Muscle layer of colon (tissue), 2 donors: ENCODE results near the gene GRID1.

Experiments
- H3K27ac ChIP-seq: one replicate; pipeline ENCODE4 v1.7.0; 2013; ENCODE audit warnings: low read depth, mild to moderate bottlenecking, low read length, moderate library complexity
- H3K27me3 ChIP-seq, 2 donors: one replicate each; pipeline ENCODE4 v1.7.0; 2013; ENCODE audit warnings: low read length in 2 of 2, mild to moderate bottlenecking in 2 of 2; ENCODE audit not compliant: insufficient read depth in 2 of 2, control insufficient read depth in 1 of 2
- H3K36me3 ChIP-seq: one replicate; pipeline ENCODE4 v1.7.0; 2013; ENCODE audit warnings: mild to moderate bottlenecking, low read length; ENCODE audit not compliant: insufficient read depth
- H3K4me1 ChIP-seq: one replicate; pipeline ENCODE4 v1.7.0; 2013; ENCODE audit warnings: mild to moderate bottlenecking, low read length; ENCODE audit not compliant: insufficient read depth
- H3K4me3 ChIP-seq, 2 donors: one replicate each; pipeline ENCODE4 v1.7.0; 2013; ENCODE audit warnings: low read length in 2 of 2, low read depth in 1 of 2, mild to moderate bottlenecking in 1 of 2, moderate library complexity in 1 of 2
- H3K9ac ChIP-seq: one replicate; pipeline ENCODE4 v1.7.0; 2013; ENCODE audit warnings: low read length
- H3K9me3 ChIP-seq: one replicate; pipeline ENCODE4 v1.7.0; 2013; ENCODE audit warnings: mild to moderate bottlenecking, low read length
- donor health status: abdominal sarcoma.
- donor health status: Adenocarcinoma of cecum.

Gene GRID1

DNA sequence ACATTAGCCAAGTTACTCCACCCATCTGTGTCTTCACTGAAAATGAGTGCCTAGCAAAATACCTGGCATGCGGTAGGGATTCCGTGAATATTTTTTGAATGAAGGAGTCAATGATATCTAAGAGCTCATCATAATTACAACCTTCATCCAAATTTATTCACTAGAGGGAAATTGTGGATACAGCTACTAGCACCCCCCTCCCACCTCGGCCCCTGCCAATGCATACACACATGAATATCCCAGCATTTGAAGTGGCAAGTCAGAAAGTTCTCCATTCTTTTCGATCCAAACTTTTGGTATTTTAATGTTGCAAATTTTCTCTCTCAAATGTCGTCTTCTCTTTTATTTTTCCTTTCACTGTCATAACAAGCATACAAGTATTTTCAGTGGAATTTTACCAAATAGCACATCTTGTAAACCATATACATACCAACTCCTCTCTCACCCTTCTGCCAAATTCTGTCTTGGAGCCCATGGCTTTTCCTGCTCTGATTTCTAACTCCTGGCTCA, 164.3 kb downstream of the GRID1 start:
- Histone ChIP-seq H3K27ac (no peak overlapping the region), H3K9me3 (no peaks in the 10 kb centered on the region), H3K36me3 (no peaks in the 10 kb centered on the region), H3K27me3 (no peaks in the 10 kb centered on the region), H3K4me1 (no peaks in the 10 kb centered on the region), H3K4me3 (no peak overlapping the region), H3K9ac (no peak overlapping the region)

DNA sequence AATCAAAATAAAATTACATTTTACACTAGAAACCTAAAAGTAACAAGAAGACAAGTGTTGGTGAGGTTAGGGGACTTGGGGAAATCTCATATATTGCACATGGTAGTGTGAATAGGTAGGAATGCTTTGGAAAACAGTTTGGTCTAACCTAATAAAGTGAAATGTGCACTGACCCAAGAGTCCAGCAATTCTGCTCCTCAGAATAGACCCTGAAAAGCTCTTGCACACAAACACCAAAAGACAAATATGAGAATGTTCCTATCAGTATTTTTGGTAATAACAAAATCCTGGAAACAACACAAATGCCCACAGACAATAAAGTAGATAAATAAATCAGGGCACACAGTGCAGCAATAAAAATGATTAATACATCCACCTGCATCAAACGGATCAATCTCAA, 165.7 kb downstream of the GRID1 start:
- H3K4me1 ChIP-seq = no peaks in the 10 kb centered on the region
- no peak overlapping the region for H3K4me3 ChIP-seq
- no peaks in the 10 kb centered on the region for H3K27me3 ChIP-seq
- no peaks in the 10 kb centered on the region for H3K36me3 ChIP-seq
- no peaks in the 10 kb centered on the region for H3K9me3 ChIP-seq
- no peak overlapping the region for H3K9ac ChIP-seq
- H3K27ac ChIP-seq = no peak overlapping the region

DNA sequence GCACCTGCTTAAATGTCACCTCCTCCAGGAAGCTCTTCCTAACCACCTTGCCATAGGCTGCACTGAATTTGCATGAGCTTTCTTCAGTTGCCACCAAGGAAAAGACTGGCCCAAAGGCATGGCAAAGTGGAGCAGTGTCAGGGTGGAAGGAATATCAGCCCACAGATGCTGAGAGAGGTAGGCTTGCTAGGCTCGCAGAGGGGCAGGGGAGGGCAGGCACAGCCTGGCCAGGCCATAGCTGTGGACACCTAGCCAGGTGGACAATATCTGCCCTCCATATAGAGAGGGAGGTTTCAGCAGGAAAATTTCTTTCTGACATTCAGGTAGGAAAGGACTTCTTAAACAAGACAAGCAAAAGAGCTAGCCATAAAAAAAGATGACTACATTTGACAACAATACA, 166.3 kb downstream of the GRID1 start:
- no peak overlapping the region for H3K9ac ChIP-seq
- H3K27ac ChIP-seq = no peak overlapping the region
- H3K9me3 ChIP-seq = no peaks in the 10 kb centered on the region
- no peaks in the 10 kb centered on the region for H3K27me3 ChIP-seq
- H3K36me3 ChIP-seq = no peaks in the 10 kb centered on the region
- no peaks in the 10 kb centered on the region for H3K4me1 ChIP-seq
- H3K4me3 ChIP-seq = no peak overlapping the region

- H3K36me3 ChIP-seq = no peaks in the 10 kb centered on the region
- H3K4me3 ChIP-seq = no peak overlapping the region
- H3K27me3 ChIP-seq = no peaks in the 10 kb centered on the region
- H3K9me3 ChIP-seq = no peaks in the 10 kb centered on the region
- no peak overlapping the region for H3K27ac ChIP-seq
- no peaks in the 10 kb centered on the region for H3K4me1 ChIP-seq
- no peak overlapping the region for H3K9ac ChIP-seq
Observed at GRCh38 chr10:86199041-86199440, 167.6 kb downstream of the GRID1 start.

DNA sequence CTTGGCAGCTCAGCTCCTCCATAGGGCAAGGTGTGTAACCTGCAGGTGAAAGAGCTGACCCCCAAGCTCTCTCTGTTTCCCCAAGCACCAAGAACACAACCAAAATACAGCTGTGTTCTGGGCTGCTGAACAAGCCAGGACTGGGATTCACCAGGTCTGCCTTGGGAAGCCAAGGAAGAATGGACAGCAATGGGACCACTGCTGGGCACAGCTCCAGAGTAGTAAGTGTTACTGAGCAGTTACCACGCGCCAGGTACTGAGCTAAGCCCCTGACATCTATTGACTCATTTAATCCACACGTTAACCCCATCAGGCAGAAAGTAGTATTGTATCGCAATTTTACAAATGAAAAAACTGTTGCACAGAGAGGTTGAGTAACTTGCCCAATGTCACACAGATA, 168.3 kb downstream of the GRID1 start:
- no peaks in the 10 kb centered on the region for H3K9me3 ChIP-seq
- H3K27me3 ChIP-seq = no peaks in the 10 kb centered on the region
- no peak overlapping the region for H3K27ac ChIP-seq
- no peak overlapping the region for H3K4me3 ChIP-seq
- H3K9ac ChIP-seq = no peak overlapping the region
- H3K4me1 ChIP-seq = no peaks in the 10 kb centered on the region
- H3K36me3 ChIP-seq = no peaks in the 10 kb centered on the region

GRCh38 chr10:86197166-86197790, 169.3 kb downstream of the GRID1 start:
- Histone ChIP-seq H3K9me3 (no peaks in the 10 kb centered on the region), H3K4me3 (no peak overlapping the region), H3K27me3 (no peaks in the 10 kb centered on the region), H3K27ac (no peak overlapping the region), H3K4me1 (no peaks in the 10 kb centered on the region), H3K9ac (no peak overlapping the region), H3K36me3 (no peaks in the 10 kb centered on the region)

DNA sequence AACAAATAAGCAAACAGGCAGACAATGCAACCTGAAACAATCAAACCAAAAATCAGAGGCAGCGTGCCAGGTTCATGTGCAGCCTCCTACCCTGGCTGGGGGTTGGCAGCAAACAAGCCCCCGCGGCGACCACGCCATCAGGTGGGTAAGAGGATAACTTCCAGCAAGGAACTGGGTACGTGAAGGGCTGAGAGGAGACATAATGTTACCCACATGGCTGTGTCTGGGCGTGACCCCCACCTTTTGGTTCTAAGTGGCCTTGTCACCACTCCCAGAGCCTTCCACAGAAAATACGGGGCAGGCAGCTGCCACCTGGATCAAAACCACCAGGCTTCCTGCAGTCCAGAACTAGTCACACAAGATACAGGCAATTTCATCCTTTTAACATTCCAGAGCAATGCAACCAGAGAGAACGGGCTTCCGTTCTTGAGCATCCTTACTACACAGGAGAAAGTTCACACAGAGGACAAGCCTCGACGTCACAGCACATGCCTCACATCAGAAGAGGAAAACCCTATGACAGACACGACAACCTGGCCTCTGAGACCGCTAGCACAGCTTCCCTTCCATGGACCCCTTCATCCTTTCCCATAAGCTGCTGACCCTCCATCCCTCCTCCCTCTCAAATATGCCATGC, 171.0 kb downstream of the GRID1 start:
- H3K27ac ChIP-seq = no peak overlapping the region
- H3K9me3 ChIP-seq = no peaks in the 10 kb centered on the region
- H3K4me1 ChIP-seq = no peaks in the 10 kb centered on the region
- H3K4me3 ChIP-seq = no peak overlapping the region
- no peak overlapping the region for H3K9ac ChIP-seq
- no peaks in the 10 kb centered on the region for H3K27me3 ChIP-seq
- H3K36me3 ChIP-seq = no peaks in the 10 kb centered on the region

DNA sequence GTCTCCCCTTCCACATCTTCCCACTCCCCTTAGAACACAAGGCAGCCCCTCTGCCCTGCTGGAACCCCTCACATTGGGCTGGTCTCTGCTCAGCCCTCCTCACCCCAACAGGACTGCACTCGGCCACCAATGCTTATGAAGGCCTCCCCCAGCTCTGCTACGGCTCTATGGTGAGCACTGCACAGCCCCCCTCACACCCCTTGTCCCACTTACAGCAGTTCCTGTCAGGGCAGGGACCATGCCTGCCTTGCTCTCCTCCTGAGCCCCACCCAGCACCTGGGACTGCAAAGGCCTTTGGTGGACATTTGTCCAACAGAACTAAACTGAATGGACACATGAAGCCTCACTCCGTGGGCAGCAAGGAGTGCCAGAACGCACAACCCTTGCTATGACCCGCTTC, 171.9 kb downstream of the GRID1 start:
- Histone ChIP-seq H3K36me3 (no peaks in the 10 kb centered on the region), H3K9me3 (no peaks in the 10 kb centered on the region), H3K9ac (no peak overlapping the region), H3K27me3 (no peaks in the 10 kb centered on the region), H3K4me1 (no peaks in the 10 kb centered on the region), H3K27ac (no peak overlapping the region), H3K4me3 (no peak overlapping the region)

- H3K4me1 ChIP-seq = no peaks in the 10 kb centered on the region
- H3K4me3 ChIP-seq = no peak overlapping the region
- H3K9ac ChIP-seq = no peak overlapping the region
- no peaks in the 10 kb centered on the region for H3K27me3 ChIP-seq
- H3K27ac ChIP-seq = no peak overlapping the region
- H3K36me3 ChIP-seq = no peaks in the 10 kb centered on the region
- H3K9me3 ChIP-seq = no peaks in the 10 kb centered on the region
Observed at GRCh38 chr10:86193841-86194240, 172.8 kb downstream of the GRID1 start.

DNA sequence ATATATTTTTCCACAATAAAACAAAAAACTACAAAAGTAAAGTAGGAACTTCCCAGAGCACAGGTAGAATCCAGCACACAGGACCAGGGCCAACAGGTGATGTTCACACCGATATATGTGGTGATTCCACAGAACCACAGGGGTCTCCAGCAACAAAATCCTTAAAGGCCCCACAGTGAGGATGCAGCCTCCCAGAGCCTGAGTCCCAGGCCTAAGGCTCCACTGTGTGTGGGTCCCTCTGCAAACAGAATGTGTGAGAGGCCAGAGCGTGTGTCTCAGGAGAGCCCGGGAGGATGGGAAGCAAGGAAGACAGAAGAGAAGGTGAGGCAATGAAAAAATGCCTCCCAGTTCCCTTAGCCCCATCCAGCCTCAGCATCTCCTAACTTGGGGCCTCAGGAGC, 173.9 kb downstream of the GRID1 start:
- Histone ChIP-seq H3K27me3 (no peaks in the 10 kb centered on the region), H3K4me1 (no peaks in the 10 kb centered on the region), H3K9me3 (no peaks in the 10 kb centered on the region)

GRCh38 chr10:86192147-86192546, 174.4 kb downstream of the GRID1 start:
- H3K9ac ChIP-seq = no peak overlapping the region
- H3K4me3 ChIP-seq = no peak overlapping the region
- H3K4me1 ChIP-seq = no peaks in the 10 kb centered on the region
- H3K36me3 ChIP-seq = no peaks in the 10 kb centered on the region
- H3K27ac ChIP-seq = no peak overlapping the region
- H3K27me3 ChIP-seq = no peaks in the 10 kb centered on the region
- H3K9me3 ChIP-seq = no peaks in the 10 kb centered on the region

More for the DNA sequence above, 173.9 kb downstream of the GRID1 start:
- no peak overlapping the region for H3K4me3 ChIP-seq
- H3K36me3 ChIP-seq = no peaks in the 10 kb centered on the region
- no peak overlapping the region for H3K27ac ChIP-seq
- no peak overlapping the region for H3K9ac ChIP-seq

DNA sequence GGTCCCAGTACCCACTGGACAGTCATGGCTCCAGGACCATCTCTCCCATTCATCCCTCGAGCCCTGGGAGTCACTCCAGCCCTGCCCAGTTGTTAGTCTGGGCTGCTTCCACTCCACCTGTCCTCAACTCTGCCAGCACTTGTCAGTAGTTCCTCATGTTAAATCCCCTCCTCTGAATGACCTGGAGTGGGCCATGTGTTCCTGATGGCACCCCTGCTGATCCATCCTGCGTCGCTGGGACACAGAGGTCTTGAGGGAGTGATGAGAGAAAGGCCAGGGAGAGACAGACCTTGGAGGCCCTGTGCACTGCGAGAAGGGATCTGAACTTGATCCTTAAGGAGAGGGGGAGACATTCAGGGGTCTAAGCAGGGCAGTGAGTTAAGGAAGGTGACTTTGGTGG, 174.9 kb downstream of the GRID1 start:
- Histone ChIP-seq H3K27ac (no peak overlapping the region), H3K36me3 (no peaks in the 10 kb centered on the region), H3K9ac (no peak overlapping the region), H3K27me3 (no peaks in the 10 kb centered on the region), H3K9me3 (no peaks in the 10 kb centered on the region), H3K4me1 (no peaks in the 10 kb centered on the region), H3K4me3 (no peak overlapping the region)
